ENCODE results near the gene SHANK1. TPM values are rescaled to one million over a fixed set of nuclear protein-coding genes. Genes with fewer than 3 reads are reported as not detected.
A peak's percentile ranks its signal among the peaks of the same experiment; 100 is the strongest.

The SHANK1 gene
- total RNA-seq, 1 experiment from 2014 or later: 6.3 TPM

- no peak for DNase-seq (ENCODE audit: low read depth)
Measured at GRCh38 chr19:50728084-50728737, 8.6 kb upstream of the SHANK1 start.

- DNase-seq (ENCODE audit: low read depth): no peak
Measured at GRCh38 chr19:50725911-50726230, 6.3 kb upstream of the SHANK1 start.

GRCh38 chr19:50725218-50725910 lies 5.8 kb upstream of the SHANK1 start:
- DNase-seq (ENCODE audit: low read depth): no peak

GRCh38 chr19:50724522-50725217 lies 5.1 kb upstream of the SHANK1 start:
- peak; percentile 98 for DNase-seq (ENCODE audit: low read depth)

GRCh38 chr19:50723735-50724521 lies 4.3 kb upstream of the SHANK1 start:
- no peak for DNase-seq (ENCODE audit: low read depth)

- peak; percentile 72 for DNase-seq (ENCODE audit: low read depth)
Measured at GRCh38 chr19:50723069-50723468, 3.5 kb upstream of the SHANK1 start, which contains the start of gene CLEC11A. TSS of gene CLEC11A (plus strand) at chr19:50723364. CDS start at chr19:50723526, 162 bp downstream.

GRCh38 chr19:50722201-50723013 lies 2.8 kb upstream of the SHANK1 start:
- no peak for DNase-seq (ENCODE audit: low read depth)

GRCh38 chr19:50721441-50722137 lies 2.0 kb upstream of the SHANK1 start:
- no peak for DNase-seq (ENCODE audit: low read depth)

GRCh38 chr19:50720921-50721381 lies 1.3 kb upstream of the SHANK1 start:
- peak; percentile 73 for DNase-seq (ENCODE audit: low read depth)

- DNase-seq (ENCODE audit: low read depth): no peak
Measured at GRCh38 chr19:50720181-50720920, 749 bp upstream of the SHANK1 start.

- no peak for DNase-seq (ENCODE audit: low read depth)
Measured at GRCh38 chr19:50719119-50719435, 525 bp downstream of the SHANK1 start.

- no peak for DNase-seq (ENCODE audit: low read depth)
Measured at GRCh38 chr19:50718255-50719118, 1.1 kb downstream of the SHANK1 start.

GRCh38 chr19:50717891-50718254 lies 1.7 kb downstream of the SHANK1 start:
- no peak for DNase-seq (ENCODE audit: low read depth)

GRCh38 chr19:50717026-50717723 lies 2.4 kb downstream of the SHANK1 start:
- DNase-seq (ENCODE audit: low read depth): no peak

- no peak for DNase-seq (ENCODE audit: low read depth)
Measured at GRCh38 chr19:50716178-50717025, 3.2 kb downstream of the SHANK1 start.

- no peak for DNase-seq (ENCODE audit: low read depth)
Measured at GRCh38 chr19:50713556-50714236, 5.9 kb downstream of the SHANK1 start.

GRCh38 chr19:50712833-50713232 lies 6.8 kb downstream of the SHANK1 start:
- no peak for DNase-seq (ENCODE audit: low read depth)

Measured in LHCN-M2 (cell line).